Right lobe of liver (tissue), 6 donors: ENCODE measurements around the gene YIPF6. TPM values are rescaled to one million over a fixed set of nuclear protein-coding genes. Genes with fewer than 3 reads are reported as not detected.

ENCODE experiments used
- ATAC-seq, 4 donors: fragments of 200-7000 bp; cut with Tn5 transposase; one replicate each; pipeline ENCODE4 v1.9.1; 2020; ENCODE audit warnings: mild to moderate bottlenecking in 4 of 4, moderate library complexity in 4 of 4
- DNase-seq, 3 donors: peaks; one replicate each; pipeline ENCODE4 v3.0.0-alpha.2; 2020
- H3K27ac ChIP-seq, 3 donors: fragments of 200-600 bp; one replicate each; pipeline ENCODE4 v1.8.0; 2022
- H3K27me3 ChIP-seq, 2 donors: fragments of 200-600 bp; one replicate each; pipeline ENCODE4 v1.8.0; 2022
- H3K36me3 ChIP-seq, 4 donors: fragments of 200-600 bp; sonication (generic) in 1 of 4; one replicate each; pipeline versions ENCODE4 v1.5.1 to v1.8.0; 2017 to 2022; ENCODE audit warnings: control low read depth in 1 of 4
- H3K4me1 ChIP-seq, 4 donors: fragments of 200-600 bp; sonication (generic) in 1 of 4; one replicate each; pipeline versions ENCODE4 v1.5.1 to v1.8.0; 2017 to 2022; ENCODE audit warnings: control low read depth in 1 of 4
- H3K4me3 ChIP-seq, 3 donors: fragments of 200-600 bp; one replicate each; pipeline ENCODE4 v1.8.0; 2022
- H3K9me3 ChIP-seq, 4 donors: fragments of 200-600 bp; sonication (generic) in 1 of 4; one replicate each; pipeline versions ENCODE4 v1.5.1 to v1.8.0; 2017 to 2022; ENCODE audit warnings: control low read depth in 1 of 4
- POLR2A ChIP-seq: fragments of 450-650 bp; IDR thresholded peaks from one replicate; pipeline ENCODE4 v1.6.1; 2017; ENCODE audit warnings: antibody characterized with exemption, mild to moderate bottlenecking
- WGBS: methylation state at CpG from one replicate; pipeline ENCODE4 v1.1.6; 2018; ENCODE audit warnings: low coverage, low lambda C conversion rate; ENCODE audit not compliant: insufficient coverage; ENCODE audit errors: missing lambda C conversion rate; 5-methylcytosine and 5-hydroxymethylcytosine counted together
- intact Hi-C, 2 donors: fragments of 100-400 bp; cut with DNase I; formaldehyde crosslinking; loops; one replicate each; pipeline versions ENCODE4 v1.11.2 to v1.14.1; 2022
- total RNA-seq, 6 experiments: library from RNA; depleted of rRNA in 2 of 6; stranded (reverse); fragments of >200 nt in 2 of 6; fragmentation: NEBNext Ultra II Directional in 3 of 6; extraction: Animal tissue kit (Norgen Biotek cat#: 25700) in 3 of 6; gene quantifications; one replicate each; pipeline versions ENCODE4 v1.1.0 to v1.2.4, GENCODE V29; 2016 to 2023
- TF ChIP-seq, protein P1 (sequence below), 4 donors: fragments of 200-600 bp in 3 of 4; fragments of 450-650 bp in 1 of 4; IDR thresholded peaks; one replicate each; pipeline versions ENCODE4 v1.5.1 to v1.8.0; 2016 to 2022; ENCODE audit warnings: antibody characterized with exemption in 4 of 4, mild to moderate bottlenecking in 2 of 4
- donor health status: DM: no; HTN: yes; CAD: no.
- donor health status: DM: no; HTN: no; CAD: no.
- donor health status: DM: no; HTN: no; CAD: no.
- donor health status: DM: no; HTN: yes; CAD: no.
- donor health status: DM: no; HTN: yes; CAD: no.

The YIPF6 gene
- total RNA-seq, 6 experiments from 2014 or later = 24.9 to 37.0 (median 30.9) TPM

DNA sequence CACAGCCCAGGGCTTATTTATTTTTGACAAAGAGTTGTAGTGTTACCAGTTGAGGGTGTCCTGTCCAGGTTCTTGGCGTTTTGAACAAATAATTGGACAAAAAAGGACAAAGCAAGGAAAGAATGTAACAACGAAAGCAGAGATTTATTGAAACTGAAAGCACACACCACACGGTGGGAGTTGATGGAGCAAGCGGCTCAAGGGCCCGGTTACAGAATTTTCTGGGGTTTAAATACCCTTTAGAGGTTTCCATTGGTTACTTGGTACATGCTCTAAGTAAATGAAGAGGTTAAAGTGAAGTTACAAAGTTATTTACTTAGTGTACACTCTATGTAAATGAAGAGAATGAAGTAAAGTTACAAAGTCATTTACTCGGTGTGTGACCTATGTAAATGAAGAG, 37.8 kb upstream of the YIPF6 start:
- Histone ChIP-seq H3K27ac (no peak overlapping the region), H3K9me3 (no peaks in the 10 kb centered on the region), H3K27me3 (no peaks in the 10 kb centered on the region), H3K4me3 (no peak overlapping the region), H3K36me3 (no peaks in the 10 kb centered on the region), H3K4me1 (no peaks in the 10 kb centered on the region)
- no peak for TF ChIP-seq POLR2A
- TF ChIP-seq, protein P1, sequence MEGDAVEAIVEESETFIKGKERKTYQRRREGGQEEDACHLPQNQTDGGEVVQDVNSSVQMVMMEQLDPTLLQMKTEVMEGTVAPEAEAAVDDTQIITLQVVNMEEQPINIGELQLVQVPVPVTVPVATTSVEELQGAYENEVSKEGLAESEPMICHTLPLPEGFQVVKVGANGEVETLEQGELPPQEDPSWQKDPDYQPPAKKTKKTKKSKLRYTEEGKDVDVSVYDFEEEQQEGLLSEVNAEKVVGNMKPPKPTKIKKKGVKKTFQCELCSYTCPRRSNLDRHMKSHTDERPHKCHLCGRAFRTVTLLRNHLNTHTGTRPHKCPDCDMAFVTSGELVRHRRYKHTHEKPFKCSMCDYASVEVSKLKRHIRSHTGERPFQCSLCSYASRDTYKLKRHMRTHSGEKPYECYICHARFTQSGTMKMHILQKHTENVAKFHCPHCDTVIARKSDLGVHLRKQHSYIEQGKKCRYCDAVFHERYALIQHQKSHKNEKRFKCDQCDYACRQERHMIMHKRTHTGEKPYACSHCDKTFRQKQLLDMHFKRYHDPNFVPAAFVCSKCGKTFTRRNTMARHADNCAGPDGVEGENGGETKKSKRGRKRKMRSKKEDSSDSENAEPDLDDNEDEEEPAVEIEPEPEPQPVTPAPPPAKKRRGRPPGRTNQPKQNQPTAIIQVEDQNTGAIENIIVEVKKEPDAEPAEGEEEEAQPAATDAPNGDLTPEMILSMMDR (IDR thresholded peaks at IDR 0.05) = no peak
- no peak for ATAC-seq
- intact Hi-C loops = no loop called here
- 36% methylated on average over 6 of the region's 6 CpGs for WGBS
- no peak for DNase-seq

- H3K27ac ChIP-seq = no peak overlapping the region
Observed at GRCh38 chrX:68461576-68461975, 37.3 kb upstream of the YIPF6 start.

GRCh38 chrX:68462197-68462596, 36.7 kb upstream of the YIPF6 start:
- 58% methylated on average over 7 of the region's 8 CpGs for WGBS
- no peak for ATAC-seq
- intact Hi-C loops = no loop called here
- DNase-seq = no peak
- Histone ChIP-seq H3K36me3 (no peaks in the 10 kb centered on the region), H3K4me3 (no peak overlapping the region), H3K9me3 (no peaks in the 10 kb centered on the region), H3K4me1 (no peaks in the 10 kb centered on the region), H3K27me3 (no peaks in the 10 kb centered on the region), H3K27ac (no peak overlapping the region)
- TF ChIP-seq, protein P1 (IDR thresholded peaks at IDR 0.05) = no peak
- no peak for TF ChIP-seq POLR2A

More at GRCh38 chrX:68461576-68461975, 37.3 kb upstream of the YIPF6 start:
- intact Hi-C loops = no loop called here
- no peak for DNase-seq
- Histone ChIP-seq H3K4me1 (no peaks in the 10 kb centered on the region), H3K4me3 (no peak overlapping the region), H3K27me3 (no peaks in the 10 kb centered on the region), H3K9me3 (no peaks in the 10 kb centered on the region), H3K36me3 (no peaks in the 10 kb centered on the region)
- ATAC-seq = no peak
- no peak for TF ChIP-seq POLR2A
- TF ChIP-seq, protein P1 (IDR thresholded peaks at IDR 0.05) = no peak

GRCh38 chrX:68462653-68463052, 36.2 kb upstream of the YIPF6 start:
- H3K27ac ChIP-seq = no peak overlapping the region
- no peaks in the 10 kb centered on the region for H3K36me3 ChIP-seq
- intact Hi-C loops = no loop called here
- DNase-seq = no peak
- H3K4me3 ChIP-seq = no peak overlapping the region
- TF ChIP-seq POLR2A = no peak
- TF ChIP-seq, protein P1 (IDR thresholded peaks at IDR 0.05) = peak; percentile 34 to 38 (median 37)
- no peaks in the 10 kb centered on the region for H3K27me3 ChIP-seq
- WGBS = 20% methylated on average over 6 of the region's 8 CpGs
- H3K9me3 ChIP-seq = no peaks in the 10 kb centered on the region
- no peaks in the 10 kb centered on the region for H3K4me1 ChIP-seq
- ATAC-seq = no peak

GRCh38 chrX:68463880-68464279, 35.0 kb upstream of the YIPF6 start:
- no CpG with 5 or more reads among the region's 1 CpG for WGBS
- Histone ChIP-seq H3K4me1 (no peaks in the 10 kb centered on the region), H3K36me3 (no peaks in the 10 kb centered on the region), H3K27ac (no peak overlapping the region), H3K27me3 (no peaks in the 10 kb centered on the region), H3K9me3 (no peaks in the 10 kb centered on the region), H3K4me3 (no peak overlapping the region)
- DNase-seq (no peak), ATAC-seq (no peak)
- intact Hi-C loops = no loop called here
- no peak for TF ChIP-seq POLR2A
- TF ChIP-seq, protein P1 (IDR thresholded peaks at IDR 0.05) = no peak
